ENCODE data around the gene UROC1.

Gene UROC1

DNA sequence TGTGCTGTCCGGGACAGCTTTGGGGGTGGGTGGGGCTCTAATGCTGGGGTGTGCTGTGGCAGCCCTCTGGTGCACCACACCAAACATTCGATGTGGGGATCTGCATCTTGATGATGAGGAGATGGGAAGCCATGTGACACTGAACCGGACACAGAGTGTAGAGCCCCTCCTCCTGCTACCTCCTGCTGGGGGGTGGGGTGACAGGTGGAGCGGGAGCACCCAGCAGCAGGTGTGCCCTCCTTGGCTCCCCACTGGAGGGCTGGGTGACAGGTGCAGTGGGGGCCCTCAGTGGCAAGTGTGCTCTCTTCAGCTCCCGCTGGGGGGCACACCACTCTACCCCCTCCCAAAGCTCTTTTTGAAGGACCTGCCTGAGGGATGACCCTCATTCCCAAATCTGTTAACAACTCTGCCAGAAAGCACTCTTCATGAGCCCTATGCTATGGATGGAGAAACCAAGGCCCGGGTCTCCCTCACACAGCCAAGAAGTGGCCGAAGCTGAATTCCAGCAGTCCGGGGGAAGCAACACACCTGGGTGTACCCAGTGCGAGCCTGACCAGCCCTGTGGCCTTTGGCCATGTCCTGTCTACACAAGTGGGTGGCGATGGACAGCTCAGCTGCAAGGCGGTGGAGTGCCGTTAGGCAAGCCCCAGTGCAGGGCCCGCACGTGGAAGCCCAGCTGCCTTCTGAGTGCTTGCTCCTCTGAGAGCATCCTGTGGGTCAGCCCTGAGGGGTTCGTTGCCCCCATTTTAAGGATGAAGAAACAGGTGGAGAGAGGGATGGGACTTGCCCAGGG is 609 bp upstream of the UROC1 start:
- no peak for DNase-seq (ENCODE audit: extremely low read depth in 1 of 2, low read depth in 1 of 2)

DNA sequence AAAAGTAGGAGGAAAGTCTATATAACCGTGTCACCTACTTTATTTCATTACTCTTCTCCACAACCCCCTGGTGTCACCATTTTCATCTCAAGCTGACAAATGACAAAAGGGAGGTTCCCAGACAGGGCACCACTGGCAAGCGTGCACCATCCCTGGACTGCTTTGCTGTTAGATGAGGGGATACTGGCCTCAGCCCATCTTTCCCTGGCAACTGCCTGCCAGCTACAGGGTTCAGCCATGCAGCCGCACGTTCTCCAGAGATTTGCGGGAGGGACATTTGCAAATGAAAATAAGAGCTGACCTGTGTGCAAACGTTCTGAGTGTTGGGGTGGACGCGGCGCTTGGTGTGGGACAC is 660 bp downstream of the UROC1 start:
- DNase-seq (ENCODE audit: extremely low read depth in 1 of 2, low read depth in 1 of 2) = no peak

DNA sequence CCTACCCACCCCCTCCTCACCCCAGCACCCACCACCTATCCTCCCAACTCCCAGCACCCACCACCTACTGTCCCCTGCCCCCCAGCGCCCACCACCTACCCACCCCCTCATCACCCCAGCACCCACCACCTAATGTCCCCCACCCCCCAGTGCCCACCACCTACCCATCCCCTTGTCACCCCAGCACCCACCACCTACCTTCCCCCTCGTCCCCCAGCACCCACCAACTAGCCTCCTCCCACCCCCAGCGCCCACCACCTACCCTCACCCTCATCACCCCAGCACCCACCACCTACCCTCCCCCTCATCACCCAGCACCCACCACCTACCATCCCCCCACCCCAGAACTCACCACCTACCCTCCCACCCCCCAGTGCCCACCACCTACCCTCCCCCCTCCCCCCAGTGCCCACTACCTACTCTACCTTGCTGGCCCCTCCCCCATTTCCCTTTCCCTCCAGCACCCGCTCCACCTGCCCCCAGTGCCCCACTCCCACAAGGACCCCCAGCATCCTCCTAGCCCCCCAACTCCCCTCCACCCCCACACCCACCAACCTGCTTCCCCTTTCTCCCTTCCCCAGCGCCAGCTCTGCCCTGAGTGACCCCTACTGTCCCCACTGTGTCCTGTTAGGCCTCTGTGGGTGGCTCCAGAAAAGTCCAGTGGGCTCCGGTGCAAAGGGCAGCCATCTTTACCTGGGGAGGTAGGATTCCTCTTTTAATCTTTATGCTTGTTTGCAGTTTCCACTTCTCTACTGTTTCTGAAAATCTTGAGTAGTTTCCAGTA is 1.2 kb downstream of the UROC1 start:
- no peak for DNase-seq (ENCODE audit: extremely low read depth in 1 of 2, low read depth in 1 of 2)

DNA sequence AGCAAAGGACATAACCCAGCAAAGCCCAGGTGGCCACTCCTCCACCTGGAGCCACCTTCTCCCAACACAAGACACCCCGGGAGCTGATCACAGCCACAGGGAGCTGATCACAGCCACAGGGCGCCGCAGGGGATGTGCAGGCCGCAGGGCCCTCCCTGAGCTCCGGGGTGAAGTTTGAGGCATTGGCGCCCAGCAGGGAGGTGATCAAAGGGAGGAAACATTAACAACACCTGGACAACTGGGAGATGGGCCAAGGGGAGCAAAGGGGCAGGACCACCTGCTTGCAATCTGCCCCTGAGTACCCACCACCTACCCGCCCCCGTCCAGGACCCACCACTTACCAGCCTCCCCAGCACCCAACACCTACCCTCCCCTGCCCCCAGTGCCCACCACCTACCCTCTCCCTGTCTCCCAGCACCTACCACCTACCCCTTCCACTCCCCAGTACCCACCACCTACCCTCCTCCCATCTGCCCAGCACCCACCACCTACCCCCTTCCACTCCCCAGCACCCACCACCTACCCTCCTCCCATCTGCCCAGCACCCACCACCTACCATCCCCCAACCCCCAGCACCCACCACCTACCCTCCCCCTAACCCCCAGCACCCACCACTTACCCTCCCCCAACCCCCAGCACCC is 2.4 kb downstream of the UROC1 start:
- no peak for DNase-seq (ENCODE audit: extremely low read depth in 1 of 2, low read depth in 1 of 2)

DNA sequence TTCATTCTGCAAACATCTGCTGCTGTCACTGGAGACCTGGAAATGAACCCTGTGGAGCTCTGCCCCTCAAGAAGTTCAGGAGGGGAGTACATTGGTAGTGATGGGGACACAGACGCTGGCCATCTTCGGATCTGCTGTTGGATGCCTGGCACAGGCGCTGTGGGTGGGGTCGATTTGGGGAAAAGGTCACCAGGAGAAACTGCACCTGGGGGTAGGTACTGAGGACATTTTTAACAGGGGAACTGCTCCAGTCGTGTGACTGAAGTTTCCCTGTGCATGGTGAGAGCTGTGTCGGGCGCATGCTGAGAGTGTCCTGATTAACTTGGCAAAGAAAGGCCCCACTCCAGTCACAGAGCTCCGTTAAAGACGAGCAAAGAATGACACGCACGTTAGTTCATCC is 3.4 kb downstream of the UROC1 start:
- no peak for DNase-seq (ENCODE audit: extremely low read depth in 1 of 2, low read depth in 1 of 2)

DNA sequence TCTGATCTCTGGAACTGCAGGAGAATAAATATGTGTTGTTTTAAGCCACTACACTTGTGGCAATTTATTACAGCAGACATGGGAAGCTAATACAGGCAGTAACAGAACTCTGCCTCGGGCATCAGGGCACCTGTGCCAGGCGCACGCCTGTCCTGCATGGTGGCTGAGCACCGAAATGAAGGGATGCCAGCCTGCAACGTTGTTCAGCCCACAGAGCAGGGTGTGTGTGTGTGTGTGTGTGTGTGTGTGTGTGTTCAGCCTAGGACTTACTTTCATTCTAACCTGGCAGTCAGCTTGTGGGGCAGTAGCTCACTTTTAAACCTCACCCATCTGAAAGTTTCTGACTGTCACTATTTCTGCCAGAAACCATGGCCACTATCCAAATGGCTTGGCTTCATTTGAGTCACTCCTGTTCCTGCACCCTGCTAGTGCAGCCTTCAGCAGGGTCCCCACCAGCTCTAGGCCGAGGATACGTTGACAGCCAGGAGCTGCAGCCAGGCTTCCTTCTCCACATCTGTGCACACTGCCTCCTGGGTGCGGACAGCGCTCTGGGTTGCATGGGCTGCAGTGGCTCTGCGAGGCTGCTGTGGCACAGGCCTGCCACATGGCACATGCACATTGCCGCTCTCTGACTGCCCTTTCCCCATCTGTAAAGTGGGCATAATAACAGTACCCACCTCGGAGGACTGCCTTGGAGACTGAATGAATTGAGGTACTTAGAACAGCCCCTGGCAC is 4.5 kb downstream of the UROC1 start:
- DNase-seq (ENCODE audit: extremely low read depth in 1 of 2, low read depth in 1 of 2) = no peak

DNA sequence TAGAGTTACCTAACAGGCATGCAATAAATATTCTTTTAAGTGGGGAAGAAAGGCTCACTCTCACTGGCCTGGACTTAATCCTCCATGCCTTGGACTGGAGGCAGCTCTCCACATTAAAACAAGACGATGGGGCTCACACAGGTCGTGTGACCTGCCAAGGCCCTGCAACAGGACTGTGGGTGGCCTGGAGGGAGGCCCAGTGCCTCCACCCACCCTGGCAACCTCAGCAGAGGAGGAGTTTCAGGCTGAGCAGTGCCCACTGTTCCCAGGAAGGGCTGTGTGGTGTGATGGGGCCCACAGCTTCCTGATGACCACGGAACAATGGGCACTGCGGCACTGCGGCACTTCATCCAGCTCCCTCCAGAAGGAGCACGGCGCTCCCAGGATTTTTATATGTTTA is 5.5 kb downstream of the UROC1 start:
- no peak for DNase-seq (ENCODE audit: extremely low read depth in 1 of 2, low read depth in 1 of 2)

DNA sequence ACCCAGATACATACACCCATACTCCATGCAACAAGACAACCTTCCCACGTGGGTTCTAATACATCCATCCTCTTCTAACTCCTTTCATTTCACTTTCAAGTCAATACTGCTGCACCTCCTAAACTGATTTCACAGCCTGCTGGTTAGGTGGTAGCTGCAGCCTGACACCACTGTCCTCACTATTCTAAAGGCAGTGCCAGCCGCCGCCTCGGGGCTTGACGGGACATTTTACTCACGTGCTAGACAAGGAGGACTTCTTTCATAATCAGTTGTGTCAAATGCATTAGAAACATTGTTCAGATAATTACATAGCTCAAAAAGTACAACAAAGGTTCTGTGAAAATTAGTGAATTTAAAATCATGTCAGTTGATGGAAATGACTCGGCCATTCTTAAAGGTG is 6.3 kb downstream of the UROC1 start:
- no peak for DNase-seq (ENCODE audit: extremely low read depth in 1 of 2, low read depth in 1 of 2)

DNA sequence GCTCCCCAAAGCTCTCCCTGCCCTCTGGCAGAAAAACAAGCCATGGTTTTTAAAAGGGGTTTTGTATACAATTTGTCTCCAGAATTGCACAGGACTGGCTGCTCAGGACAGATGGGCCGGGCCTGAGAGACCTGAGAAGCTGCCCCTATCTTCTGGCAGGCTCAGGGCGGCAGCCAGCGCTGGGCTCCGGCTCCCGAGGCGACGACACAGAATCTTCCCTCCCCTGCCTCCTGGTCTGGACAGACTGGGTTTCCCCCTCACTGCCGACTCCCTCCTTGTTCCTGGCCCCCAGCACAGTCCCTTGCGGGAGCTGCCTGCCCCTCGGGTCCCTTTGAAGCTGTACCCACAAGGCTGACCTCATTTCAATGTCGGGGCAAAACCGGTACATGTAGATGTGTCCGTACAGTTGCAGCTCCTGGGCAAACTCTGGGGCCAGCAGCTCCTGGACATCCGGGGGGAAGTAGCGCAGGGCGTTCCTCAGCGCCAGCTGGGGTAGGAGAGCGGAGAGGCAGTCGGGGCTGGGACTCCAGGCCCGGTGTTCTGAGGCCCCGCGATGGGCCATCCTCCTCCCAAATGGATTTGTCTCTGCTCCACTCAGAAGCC is 7.2 kb downstream of the UROC1 start:
- no peak for DNase-seq (ENCODE audit: extremely low read depth in 1 of 2, low read depth in 1 of 2)

DNA sequence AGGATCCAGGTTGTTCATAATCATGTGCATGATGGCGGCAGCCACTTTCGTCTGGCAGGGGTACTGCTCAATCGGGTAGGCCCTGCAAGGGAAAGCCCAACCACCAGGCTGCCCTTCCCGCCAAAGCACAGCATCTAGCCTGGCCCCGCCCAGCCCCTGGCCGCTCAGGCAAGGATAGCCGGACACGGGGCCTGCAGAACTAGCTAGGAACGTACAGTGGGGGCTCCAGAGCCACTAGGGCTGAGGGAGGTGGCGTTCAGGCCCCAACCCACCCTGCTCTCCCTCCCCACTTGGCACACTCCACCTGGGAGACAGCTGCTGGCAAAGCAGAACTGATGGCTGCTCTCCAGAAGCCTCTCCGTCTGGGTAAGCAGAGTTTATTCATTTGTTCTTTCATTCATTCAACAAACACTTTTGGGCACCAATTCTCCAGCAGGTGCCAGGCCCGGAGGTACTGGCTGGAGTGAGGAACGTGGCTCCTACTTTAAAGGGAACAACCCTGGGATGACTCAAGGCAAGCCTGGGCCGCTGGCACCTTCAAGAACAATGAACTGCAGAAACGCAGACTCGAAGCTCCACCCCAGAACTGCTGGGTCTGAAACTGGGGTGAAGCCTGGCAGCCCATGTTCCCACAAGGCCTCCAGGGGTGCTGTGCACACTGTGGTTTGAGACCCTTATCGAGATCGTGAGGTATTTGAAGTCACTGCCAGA is 7.8 kb downstream of the UROC1 start:
- no peak for DNase-seq (ENCODE audit: extremely low read depth in 1 of 2, low read depth in 1 of 2)

DNA sequence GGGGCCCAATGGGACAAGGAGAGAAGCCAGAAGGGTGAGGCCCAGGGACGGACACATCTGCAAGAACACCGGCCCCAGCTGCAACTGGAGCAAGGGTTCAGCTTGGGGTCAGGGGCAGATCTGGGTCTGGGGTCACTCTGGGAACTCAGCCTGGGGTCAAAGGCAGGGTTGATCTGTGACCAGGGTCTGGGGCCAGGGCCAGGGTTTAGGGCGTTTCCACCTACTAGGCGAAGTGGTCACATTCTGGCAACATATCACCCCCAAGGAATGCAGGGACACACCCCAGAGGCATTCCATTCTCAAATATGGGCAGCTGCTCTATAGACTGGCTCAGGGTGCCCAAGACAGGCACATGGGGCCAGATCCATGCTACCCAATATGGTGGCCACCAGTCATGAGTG is 9.0 kb downstream of the UROC1 start:
- DNase-seq (ENCODE audit: extremely low read depth in 1 of 2, low read depth in 1 of 2) = no peak

DNA sequence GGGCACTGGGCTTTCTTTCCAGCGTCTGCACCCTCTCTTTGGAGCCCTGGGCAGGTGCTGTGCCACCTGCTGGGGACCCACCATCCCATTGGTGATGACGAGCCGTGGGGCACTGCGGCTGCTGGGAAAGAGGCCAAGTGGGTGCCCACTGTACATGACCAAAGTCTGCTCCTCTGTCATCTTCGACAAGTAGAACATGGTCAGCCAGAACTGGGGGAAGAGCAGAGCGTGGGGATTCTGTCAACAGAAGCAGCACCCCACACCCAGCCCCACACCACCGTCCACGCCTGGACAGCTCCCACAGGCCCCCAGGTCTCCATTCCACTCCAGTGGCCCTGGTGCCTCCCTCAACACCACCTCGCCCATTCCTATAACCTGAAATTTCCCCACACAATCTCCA is 9.7 kb downstream of the UROC1 start:
- DNase-seq (ENCODE audit: extremely low read depth in 1 of 2, low read depth in 1 of 2) = no peak

DNA sequence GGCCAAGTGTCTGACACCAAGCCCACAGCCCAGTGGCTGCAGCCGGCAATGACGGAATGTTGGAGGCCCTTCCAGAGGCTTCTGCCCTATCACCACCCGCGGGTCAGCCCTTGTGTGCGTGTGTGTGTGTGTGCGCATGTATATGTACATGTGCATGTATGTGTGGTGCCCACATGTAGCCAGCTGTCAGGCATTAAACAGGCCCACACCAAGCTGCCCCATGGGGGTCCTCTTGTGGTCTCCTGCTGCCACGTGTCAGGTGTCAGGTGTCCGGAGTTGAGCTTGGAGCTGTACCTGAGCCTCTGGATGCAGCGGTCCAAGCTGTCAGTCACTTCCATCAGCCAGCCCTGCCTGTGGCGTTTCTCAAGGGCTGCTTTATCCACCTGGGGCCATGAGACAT is 13.9 kb downstream of the UROC1 start:
- DNase-seq (ENCODE audit: extremely low read depth in 1 of 2, low read depth in 1 of 2) = no peak

DNA sequence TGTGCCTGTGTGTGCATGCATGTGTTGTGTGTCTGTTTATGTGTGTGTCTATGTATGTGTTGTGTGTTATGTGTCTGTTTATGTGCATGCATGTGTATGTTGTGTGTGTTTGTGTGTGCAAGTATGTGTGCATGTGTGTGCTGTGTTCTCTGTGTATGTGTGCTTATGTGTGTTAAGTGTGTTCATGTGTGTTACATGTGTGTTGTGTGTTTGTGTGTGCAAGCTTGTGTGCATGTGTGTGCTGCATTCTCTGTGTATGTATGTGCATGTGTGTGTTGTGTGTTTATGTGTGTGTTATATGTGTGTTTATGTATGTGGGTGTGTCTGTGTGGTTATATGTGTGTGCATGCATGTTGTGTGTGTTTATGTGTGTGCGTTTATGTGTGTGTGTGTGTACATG is 14.9 kb downstream of the UROC1 start:
- DNase-seq (ENCODE audit: extremely low read depth in 1 of 2, low read depth in 1 of 2) = no peak

DNA sequence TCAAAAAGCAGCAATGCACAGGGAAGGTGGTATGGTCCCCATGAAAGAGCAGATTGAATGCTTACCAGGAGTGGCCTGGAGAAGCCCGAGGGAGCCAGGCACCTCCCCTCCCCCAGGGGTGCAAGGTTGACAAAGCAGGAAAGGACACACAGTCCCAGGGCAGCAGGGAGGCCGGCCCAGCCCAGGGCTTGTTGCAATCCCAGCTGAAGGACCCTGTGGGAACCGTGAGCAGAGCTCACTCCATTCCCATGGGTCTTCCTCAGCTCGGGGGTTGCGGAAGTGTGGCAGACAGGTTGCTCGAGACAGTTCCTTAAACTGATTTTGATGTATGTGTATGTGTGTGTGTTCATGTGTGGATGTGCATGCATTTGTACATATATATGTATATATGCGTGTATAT is 15.8 kb downstream of the UROC1 start:
- DNase-seq (ENCODE audit: extremely low read depth in 1 of 2, low read depth in 1 of 2) = no peak

DNA sequence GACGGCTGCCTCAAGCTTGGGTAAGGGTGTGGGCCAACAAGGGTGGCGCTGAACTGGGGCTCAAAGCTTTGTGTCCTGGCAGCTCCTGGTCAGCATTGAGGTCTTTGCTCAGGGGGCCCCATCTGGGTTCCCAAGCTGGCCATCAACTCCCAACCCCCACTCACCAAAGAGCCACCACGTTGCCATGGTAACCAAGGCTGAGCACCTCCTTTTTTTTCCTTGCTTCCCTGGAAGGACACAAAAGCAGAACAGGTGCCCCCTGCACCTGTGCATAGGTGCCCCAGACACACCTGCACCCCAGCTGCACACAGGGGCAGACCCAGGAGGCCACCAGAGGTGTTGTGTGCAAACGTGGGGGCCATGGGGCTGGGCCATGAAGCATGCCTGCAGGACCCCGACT is 16.5 kb downstream of the UROC1 start:
- DNase-seq (ENCODE audit: extremely low read depth in 1 of 2, low read depth in 1 of 2) = no peak

DNA sequence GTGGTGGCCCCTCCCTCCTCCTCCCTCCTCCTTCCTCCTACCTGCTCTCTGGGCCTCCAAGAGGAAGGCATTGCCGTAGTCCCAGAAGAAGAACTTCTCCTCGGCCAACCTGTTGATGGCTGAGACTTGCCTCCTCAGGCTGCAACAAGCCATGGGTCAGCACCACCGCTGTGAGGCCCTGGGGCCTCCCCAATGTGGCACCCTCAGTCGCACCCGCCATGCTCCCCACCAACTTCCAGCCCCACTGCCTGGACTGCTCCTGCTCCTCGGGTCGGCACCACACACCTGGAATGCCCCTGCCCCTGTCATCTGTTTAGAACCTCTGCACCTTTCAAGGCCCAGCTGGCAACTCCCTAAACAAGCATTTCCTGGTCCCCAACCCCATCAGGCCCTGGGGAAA is 17.6 kb downstream of the UROC1 start:
- no peak for DNase-seq (ENCODE audit: extremely low read depth in 1 of 2, low read depth in 1 of 2)

DNA sequence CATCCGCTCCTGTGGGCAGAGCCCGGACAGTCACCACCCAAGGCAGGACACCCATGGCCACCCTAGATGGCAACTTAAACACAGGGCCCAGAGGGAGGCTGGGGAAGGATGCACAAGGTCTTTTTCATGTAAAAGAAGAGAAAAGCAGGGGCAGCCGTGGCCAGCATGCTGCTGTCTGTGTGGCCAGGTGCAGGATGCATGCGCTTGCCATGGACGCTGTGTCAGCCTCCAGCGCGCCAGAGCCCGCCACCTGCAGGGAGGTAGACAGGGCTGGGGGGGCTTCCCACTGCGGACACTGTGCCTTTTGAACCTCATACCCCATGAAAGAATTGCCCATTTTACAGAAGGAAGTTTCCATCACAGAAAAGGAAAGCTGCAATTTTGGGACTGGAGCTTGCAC is 18.2 kb downstream of the UROC1 start:
- no peak for DNase-seq (ENCODE audit: extremely low read depth in 1 of 2, low read depth in 1 of 2)

DNA sequence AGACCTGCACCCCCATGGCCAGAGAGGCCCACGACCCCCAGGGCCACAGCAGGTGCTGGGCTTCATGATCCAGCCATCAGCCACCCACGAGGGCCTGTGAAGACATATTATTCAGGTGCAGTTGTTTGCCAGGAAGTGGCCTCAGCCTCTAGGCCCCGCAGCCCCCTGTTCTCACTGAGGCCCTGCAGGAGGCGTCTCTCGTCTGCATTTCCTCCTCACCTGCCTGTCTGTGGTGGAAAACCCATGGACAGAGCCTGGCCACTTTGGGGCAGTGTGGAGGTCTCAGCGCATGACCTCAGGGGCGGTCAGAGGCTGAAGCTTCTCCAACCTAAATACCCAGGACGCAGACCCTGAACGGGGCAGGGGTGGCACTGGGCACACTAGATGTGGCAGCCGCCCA is 18.6 kb downstream of the UROC1 start:
- no peak for DNase-seq (ENCODE audit: extremely low read depth in 1 of 2, low read depth in 1 of 2)

DNA sequence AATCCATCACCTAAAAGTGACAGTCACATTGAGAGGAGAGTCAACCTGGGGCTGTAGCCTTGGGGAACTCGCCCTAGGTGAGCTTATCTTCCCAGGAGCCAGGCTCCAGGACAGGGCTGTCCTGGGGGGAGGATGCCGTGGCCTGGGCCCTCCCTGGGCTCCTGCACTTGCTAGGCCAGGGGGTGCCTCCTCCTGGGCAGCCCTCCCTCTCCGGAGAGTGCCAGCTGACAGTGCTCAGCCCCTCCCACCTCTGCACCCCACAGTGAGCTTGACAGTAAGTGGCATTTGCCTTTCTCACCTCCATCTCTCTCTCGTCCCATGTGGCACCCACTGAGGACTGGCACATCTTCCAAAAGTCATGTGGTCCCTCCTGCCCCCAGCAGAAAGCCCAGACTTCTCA is 19.1 kb downstream of the UROC1 start:
- DNase-seq (ENCODE audit: extremely low read depth in 1 of 2, low read depth in 1 of 2) = no peak
